CD1c-positive myeloid dendritic cell (primary cell): ENCODE data around the gene ETV7.
"Not testable (repeated sequence)": the region's sequence is repeated elsewhere in the genome, so short reads cannot be mapped to it uniquely, and the experiment has no call there.

Experiments
- DNase-seq: peaks from one replicate; pipeline ENCODE4 v3.0.0-alpha.2; 2016; ENCODE audit errors: extremely low spot score

The ETV7 gene

DNA sequence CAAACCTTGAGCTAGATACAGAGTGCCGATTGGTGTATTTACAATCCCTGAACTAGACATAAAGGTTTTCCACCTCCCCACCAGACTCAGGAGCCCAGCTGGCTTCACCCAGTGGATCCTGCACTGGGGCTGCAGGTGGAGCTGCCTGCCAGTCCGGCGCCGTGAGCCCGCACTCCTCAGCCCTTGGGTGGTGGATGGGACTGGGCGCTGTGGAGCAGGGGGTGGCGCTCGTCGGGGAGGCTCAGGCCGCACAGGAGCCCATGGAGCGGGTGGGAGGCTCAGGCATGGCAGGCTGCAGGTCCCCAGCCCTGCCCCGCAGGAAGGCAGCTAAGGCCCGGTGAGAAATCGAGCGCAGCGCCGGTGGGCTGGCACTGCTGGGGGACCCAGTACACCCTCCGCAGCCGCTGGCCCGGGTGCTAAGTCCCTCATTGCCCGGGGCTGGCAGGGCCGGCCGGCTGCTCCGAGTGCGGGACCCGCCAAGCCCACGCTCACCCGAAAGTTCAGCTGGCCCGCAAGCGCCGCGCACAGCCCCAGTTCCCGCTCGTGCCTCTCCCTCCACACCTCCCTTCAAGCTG is 23.3 kb downstream of the ETV7 start:
- not testable (repeated sequence) for DNase-seq

DNA sequence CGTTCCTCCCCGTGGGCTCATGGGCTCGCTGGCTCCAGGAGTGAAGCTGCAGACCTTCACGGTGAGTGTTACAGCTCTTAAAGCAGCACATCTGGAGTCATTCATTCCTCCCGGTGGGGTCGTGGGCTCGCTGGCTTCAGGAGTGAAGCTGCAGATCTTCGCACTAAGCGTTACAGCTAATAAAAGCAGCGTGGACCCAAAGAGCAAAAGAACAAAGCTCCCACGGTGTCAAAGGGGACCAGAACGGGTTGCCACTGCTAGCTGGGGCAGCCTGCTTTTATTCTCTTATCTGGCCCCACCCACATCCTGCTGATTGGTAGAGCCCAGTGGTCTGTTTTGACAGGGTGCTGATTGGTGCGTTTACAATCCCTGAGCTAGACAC is 24.1 kb downstream of the ETV7 start:
- not testable (repeated sequence) for DNase-seq

DNA sequence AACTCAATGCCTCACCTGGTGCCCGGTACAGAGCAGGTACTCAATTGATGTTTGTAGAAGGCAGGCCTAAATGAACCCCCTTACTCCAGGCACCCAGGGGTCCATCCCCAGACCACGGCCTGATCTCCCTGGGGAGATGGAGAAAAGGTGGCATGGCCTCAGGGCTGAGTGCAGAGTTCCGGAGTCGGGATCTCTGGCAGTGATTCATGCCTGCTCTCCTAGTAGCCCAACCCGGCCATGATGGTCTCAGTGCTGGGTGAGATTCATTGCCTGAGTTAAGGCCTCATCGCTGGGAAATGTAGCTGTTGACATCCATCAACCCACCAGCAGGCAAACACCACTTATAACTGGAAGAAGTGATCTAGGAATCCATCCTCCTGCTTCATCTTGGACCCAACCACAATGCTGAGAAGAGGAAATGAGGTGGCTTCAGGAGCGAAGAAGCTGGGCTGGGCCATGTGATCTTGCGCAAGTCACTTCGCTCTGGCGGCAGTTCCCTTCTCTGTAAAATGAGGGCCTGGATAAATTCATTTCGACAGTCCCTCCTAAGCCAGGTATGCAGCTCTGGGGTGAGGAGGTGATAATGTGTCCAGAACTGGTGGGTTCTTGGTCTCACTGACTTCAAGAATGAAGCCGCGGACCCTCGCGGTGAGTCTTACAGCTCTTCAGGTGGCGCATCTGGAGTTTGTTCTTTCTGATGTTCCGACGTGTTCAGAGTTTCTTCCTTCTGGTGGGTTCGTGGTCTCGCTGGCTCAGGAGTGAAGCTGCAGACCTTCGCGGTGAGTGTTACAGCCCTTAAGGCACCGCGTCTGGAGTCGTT is 24.7 kb downstream of the ETV7 start:
- peak; percentile 71 for DNase-seq

DNA sequence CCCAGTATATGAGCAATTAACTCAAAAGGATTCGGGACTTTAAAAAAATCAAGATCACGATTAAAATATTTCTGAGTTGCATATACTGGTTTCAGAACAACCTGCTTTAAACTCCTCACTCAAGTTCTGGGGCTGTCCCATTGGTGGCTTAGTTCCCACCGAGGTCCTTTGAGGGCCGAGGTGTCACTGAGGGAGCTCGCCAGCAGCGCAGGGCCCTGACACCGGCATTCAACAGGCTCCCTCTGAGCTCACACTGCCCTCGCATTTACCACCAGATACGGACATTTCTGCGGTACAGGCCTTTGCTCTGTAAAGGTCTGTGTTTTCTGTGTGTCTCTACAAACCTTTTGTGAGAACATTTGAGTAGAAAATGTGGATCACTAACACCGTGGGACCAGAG is 26.4 kb downstream of the ETV7 start:
- no peak for DNase-seq

DNA sequence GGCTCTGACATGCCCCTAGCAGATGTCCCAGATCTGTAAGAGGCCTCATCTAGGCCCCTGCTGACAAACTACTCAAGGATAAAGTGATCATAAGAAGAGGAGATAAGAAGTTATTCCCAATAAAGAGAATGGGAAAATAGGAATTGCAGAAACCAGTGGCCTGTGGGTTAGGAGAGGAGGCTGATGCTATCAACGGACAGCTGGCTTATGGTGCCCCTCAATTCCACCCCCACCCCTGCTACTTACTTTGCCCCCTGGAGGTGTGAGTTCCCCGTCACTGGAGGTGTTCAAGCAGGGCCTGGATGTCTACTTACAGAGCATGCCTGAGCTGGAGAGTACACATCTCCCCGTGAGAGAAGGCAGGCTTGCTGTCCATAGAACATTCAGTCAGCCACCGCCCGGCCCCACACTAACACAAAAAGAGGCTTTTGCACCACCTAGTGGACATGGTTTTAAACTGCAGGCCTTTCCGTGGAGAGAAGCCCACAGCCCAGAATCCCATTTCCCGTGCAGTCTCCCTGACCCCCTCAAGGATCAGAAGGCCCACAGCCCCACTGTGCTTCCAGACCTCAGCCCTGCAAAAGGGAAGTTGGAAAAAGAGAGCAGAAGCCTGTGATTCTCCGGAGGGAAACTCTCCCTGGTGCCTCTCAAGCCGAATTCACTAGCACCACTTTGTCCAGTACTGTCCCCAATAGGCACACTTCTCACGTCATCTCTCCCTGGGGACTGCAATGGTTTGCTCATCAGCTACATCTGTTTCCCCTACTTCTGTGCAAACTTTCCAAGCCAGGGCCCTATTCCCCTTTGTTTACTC is 27.0 kb downstream of the ETV7 start:
- peak; percentile 88 for DNase-seq

DNA sequence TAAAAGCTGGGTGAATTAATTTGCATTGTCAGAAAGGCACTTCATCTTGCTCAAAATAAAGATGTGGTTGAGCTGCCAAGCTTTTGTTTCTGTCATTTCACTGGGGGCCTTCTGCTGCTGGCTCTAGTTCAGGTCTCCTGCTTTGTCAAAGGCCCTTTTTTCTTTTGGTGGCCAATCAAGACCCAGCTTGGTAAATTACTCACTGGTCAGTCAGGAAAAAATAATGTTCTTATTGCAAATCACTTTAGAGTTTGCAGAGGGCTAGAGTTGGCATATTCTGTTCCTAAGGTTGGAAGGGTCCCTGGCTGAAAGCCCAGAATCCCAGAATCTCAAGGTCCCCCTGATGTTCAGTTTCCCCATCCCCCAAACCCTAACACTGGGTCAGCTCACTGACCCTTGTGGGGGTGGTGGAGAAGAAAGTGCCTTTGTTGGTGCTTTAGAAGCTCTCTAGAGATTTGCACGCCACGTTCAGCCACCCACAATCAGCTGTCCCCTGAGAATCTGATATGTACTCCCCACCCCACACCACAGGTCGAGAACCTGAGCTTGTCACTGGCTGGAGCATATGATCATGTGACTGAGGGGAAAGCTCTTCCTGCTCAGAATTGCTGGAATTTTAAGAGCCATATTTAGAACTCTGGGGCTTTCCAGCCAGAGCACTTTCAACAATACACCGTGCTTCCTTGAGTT is 29.1 kb downstream of the ETV7 start:
- DNase-seq, result no peak

DNA sequence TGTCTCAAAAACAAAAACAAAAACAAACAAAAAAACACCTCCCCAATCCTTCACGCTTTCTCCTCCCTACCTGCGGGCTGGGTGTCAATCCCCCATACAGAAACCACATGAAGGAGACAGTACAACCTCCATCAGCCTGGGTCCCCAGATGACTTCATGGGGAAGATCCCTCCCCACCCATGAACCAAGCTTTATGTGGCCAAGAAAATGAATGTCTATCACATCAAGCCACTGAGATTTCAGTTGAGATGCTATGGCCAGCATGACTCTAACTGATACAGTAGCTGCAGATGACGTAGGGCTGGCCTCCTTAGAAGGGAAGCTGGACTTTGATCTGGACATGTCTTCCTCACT is 29.6 kb downstream of the ETV7 start:
- no peak for DNase-seq

DNA sequence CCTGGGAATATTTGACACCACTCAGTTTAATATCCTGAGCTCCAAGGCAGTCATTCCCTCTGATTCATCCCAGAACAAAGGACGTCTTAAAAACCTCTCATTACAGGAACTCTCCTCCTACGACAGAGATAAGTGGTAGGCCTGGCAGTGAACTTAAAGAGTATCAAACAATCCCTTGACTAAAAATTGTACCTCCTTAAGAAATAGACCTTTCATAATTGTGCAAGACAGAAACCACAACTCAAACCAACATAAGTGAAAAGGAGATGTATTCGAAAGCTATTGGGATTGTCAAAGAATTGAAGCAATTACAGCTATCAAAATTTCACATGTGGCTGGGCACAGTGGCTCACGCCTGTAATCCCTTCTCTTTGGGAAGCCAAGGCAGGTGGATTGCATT is 31.6 kb downstream of the ETV7 start:
- DNase-seq, result peak; percentile 52

DNA sequence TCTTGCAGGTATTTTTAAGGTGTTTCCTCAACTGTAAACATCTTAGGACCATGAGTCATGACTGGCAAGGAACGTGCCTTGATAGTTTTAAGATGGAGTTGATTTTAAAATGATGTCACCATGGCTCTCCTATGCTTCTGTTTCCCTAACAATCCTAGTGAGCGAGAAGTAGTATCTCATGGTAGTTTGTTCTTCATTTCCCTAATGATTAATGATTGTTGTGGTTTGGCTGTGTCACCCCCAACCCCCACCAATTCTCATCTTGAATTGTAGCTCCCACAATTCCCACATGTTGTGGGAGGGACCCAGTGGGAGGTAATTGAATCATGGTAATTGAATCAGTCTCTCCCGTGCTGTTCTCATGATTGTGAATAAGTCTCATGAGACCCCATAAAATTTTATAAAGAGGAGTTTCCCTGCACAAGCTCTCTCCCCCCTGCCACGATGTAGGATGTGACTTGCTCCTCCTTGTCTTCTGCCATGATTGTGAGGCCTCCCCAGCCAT is 34.0 kb downstream of the ETV7 start:
- DNase-seq, result peak; percentile 40

DNA sequence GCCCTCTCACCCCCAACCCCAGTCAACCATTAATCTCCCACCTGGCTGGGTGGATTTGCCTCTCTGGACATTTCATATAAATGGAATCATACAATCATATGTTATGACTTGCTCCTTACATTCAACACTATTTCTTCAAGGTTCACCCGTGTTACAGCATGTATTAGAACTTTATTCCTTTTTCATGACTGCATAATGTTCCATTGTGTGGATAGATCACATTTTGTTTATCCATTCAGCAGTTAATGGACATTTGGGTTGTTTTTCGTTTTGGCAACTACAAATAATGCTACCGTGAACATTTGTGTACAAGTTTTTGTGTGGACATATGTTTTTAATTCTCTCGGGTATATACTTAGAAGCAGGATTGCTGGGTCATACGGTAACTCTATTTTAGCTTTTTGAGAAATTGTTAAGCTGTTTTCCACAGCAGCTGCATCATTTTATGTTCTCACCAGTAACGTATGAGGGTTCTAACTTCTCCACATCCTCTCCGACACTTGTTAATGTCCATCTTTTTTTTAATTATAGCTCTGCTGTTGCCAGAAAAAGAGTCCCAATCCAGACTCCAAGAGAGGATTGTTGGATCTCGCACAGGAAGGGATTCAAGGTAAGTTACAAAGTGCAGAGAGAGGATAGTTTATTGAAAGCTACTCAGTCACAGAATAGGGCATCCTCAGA is 34.9 kb downstream of the ETV7 start:
- no peak for DNase-seq

DNA sequence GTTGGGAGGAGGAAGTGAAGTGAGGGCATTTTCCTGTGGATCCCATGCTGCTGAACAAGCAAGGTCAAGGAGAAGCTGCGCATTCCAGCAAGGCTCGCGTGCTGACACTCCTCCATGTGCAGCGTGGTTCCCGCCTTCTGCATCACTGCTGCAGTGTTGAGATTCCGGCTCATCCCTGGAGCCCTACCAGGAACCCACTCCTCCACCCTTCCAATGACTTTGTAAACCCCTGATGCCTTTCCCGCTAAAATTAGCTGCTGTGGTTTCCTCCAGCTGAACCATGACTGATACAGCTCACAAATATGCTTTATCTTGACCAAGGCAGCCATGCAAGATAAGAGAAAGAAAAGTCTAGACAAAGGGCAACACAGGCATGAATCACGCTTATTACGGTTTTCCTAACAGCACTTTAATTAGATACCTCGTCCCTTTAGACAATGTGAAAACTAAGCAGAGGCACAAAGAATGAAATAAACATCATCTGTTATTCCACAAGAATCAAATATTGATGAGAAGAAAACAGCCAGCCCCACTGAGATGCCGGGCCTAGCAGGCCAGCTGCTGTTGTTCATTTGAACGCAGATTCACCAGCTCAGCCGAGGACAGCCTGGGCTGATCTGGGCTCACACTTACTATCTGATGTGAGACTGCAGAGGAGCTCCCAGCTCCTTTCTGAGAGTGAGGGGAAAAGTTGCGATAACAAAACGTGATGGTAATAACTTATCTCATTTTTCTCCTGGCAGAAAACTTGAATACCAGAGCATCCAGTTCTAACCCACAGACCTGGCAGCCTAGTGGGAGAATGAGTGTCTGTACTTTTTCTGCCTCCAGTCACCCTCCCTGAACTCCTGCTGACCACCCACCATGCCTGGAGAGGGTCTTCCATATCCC is 36.5 kb downstream of the ETV7 start:
- DNase-seq, result no peak

DNA sequence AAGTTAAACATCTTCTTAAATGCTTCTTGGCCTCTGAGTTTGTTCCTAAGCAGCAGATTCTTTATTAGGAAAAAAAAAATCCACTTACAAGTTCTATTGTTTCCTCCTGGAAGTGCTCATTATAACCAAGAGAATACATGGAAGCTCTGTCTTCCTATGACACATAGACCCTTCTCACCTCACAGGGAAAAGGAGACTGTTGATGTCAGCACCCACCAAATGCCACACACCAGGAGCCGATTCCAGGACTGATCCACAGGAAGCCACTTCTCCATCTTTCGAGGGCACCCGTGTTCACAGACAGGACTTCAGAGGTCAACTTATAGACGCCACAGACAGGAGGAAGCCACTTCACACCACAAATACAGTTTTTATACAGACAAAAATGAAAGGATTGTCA is 37.4 kb downstream of the ETV7 start:
- DNase-seq, result no peak

DNA sequence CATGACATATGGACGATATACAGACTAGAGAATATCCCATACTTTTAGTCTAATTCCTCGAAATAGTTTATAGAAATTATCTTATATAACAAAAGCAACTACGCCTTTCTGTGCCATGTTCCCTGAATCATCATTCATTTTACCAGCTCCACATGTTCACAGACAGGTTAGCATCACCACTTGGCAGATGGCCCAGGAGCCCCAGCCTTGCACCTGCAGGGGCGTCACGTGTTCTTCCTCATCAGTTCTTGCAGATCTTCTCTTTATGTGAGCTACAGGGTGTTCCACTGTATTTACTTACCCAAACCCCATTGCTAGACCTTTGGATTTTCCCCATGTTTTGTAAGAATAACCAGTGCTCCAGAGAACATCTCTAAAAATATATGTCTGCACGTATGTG is 38.2 kb downstream of the ETV7 start:
- no peak for DNase-seq

DNA sequence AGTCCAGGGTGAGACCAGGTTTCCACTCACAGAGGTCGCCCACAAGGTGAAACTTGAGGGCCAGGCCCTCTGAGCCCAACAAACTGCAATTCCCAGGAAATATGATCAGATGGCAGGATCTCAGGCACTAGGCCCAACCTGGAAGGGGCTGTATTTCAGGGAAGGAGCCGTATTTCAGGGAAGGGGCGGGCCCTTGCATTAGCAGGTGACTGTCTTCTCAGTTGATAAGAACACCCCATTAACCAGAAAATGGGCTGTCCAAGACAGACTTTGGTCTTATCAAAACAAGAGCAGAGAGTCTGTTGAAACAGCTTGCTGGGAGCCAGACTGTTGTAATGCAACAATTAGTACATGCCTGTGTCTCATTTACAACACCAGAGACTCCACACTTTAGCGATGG is 39.8 kb downstream of the ETV7 start:
- DNase-seq, result no peak

DNA sequence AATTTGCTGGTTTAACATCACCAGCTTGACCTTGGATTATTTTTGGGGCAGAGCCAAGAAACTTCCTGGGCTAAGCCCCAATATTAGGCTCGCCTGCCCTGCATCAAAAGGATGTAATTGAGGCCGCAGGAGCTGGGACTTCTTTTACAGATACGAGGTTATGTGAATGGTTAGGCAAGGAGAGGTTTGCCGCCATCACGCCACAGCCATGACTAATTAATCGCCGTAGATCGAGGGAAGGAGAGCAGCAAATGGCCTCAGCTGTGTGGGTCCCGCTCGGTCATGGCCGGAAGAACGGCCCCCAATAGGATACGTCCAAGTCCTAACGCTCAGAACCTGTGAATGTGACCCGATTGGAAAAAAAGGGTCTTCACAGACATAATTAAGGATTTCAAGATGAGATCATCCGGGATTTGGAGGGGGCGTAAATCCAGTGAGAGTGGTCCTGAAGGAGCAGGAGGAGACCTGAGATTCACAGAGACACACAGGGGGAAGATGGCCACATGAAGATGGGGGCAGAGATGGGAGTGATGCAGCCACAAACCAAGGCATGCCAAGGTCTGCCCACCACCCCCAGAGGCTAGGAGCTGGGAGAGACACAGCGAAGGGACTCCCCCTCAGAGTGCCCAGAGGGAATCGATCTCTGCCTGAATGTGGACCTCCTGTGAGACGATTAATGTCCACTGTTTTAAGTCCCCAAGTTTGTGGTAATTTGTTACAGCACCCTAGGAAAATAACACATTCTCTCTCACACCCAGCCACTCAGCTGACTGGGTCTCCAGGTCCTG is 40.8 kb downstream of the ETV7 start:
- no peak for DNase-seq

DNA sequence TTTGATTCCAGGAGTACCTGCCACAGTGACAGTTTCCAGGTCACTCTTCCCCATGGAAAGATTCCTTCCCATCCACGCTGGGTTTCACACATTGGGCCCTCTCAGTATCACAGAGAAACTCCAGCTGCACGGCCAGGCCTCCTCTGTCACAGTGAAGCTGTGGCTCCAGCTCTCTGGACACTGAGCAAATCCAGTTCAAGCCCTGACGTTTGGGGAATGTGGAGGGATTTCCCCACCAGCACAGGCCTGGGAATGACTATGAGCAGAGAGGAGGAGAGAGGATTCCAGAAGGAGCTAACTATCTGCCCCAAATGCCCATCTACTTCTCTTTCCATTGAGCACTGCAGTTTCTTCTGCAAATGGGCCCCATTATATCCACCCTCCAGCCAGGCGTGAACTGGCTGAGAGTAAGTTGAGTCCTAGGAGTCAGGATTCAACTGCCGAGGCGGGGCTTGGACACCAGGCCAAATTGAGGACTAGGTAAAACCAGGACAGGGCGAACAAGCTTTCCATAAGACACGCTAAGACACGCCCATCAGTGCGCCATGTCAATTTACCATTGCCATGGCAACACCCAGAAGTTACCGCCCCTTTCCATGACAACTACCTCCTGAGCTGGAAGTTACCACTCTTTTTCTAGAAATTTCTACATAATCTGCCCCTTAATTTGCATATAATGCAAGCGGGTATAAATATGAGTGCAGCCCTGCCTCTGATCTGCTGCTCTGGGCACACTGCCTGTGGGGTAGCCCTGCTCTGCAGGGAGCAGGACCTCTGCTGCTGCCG is 41.6 kb downstream of the ETV7 start:
- no peak for DNase-seq

DNA sequence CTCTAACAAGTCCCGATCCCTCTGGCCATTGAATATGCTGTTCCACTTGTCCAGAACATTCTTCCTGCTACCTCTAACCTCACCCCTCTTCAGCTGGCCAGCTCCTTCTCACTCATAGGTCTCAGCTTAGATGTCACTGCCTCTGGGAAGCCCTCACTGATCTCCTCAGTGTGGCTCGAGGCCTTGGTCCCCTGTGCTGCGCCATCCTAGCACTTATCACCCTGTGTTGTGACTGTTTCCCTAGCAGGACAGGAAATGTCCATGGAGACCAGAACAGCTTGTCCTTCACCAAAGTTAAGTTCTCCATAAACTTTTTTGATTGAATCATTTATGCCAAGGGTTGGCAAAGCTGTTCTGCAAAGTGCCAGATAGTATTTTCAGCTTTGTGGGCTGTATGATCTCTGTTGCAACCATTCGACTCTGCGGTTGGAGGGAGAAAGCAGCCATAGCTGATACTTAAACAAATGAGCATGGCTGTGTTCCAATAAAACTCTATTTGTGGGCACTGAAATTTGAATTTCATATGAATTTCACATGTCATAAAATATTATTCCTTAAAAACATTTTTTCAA is 44.3 kb downstream of the ETV7 start:
- no peak for DNase-seq

DNA sequence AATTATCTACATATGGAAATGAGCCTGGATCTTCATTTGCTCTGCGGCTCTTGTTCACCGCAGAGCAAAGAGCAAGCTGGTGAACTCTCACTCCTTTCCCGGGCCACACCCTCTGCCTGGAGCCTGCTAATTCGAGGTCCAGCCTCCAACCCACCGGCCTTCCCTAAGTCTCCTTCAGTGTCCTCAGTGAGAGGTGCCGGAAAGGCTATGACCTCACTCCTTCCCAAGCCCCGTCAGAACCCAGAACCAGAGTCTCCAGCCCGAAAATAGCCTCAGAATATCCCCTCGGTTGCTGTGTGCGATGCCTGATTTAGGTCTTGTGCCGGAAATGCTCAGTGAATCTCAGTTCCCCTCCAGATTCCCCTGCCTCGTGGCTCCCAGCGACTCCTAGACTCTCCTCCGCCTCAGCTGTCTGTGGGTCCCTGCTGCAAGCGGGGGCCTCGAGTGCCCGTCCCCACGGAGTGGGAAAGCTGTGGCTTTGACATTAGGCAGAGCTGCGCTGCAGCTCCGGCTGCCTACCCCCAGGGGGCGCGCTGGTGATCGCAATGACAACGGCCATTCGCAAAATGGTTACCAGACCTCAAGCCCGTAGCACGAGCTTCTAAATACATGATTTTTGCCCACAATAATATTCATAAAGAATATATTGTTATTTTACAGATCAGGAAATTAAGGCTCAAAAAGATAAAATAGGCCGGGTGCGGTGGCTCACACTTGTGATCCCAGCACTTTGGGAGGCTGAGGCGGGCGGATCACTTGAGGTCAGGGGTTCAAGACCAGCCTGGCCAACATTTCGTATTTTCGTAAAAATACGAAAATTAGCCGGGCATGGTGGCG is 46.6 kb downstream of the ETV7 start:
- DNase-seq, result peak; percentile 82
